K562 (cell line): ENCODE results near the gene MOXD1. TPM values are rescaled to one million over a fixed set of nuclear protein-coding genes. Genes with fewer than 3 reads are reported as not detected.

ENCODE experiments used
- ATAC-seq: fragments of 200-7000 bp; cut with Tn5 transposase; 3 replicates; pipeline ENCODE4 v1.9.1; 2020; ENCODE audit warnings: moderate library complexity
- BruUV-seq: library from RNA; stranded (reverse); fragments of 400-500 nt; replicated peaks from 2 replicates; lab custom pipeline; 2021; lab: Mats Ljungman, UMichigan
- CTCF ChIA-PET: fragments of 300-600 bp; formaldehyde crosslinking; extraction: SDS; loops from one replicate; lab custom pipeline; 2021; ENCODE audit warnings: low intra/inter-chr PET ratio; lab: Yijun Ruan, JAX
- POLR2A ChIA-PET: fragments of 300-600, 350-650 bp; sonication (Branson Sonifier 250); formaldehyde crosslinking; extraction: SDS; loops from one replicate; lab custom pipeline; 2021; ENCODE audit warnings: antibody characterized with exemption, inconsistent platforms; lab: Yijun Ruan, JAX
- DNase-seq, 4 experiments: peaks; one replicate each; pipeline versions ENCODE4 v3.0.0 to v3.0.0-alpha.2; 2011 to 2018; ENCODE audit warnings: low spot score in 3 of 4, mixed read lengths in 3 of 4; ENCODE audit errors: extremely low read depth in 1 of 4
- FAIRE-seq: peaks from 2 replicates; lab custom pipeline; 2011; peaks lifted over from hg19 to GRCh38; lab: Jason Lieb, UNC
- H2AFZ ChIP-seq: 2 replicates; pipeline ENCODE4 v1.6.0; 2011; ENCODE audit warnings: low read depth, low read length, control low read depth, inconsistent platforms
- H3K27ac ChIP-seq: fragments of 200-600 bp; 3 replicates; pipeline ENCODE4 v1.8.0; 2011; ENCODE audit warnings: low read depth, mild to moderate bottlenecking, control low read depth, inconsistent platforms, low read length, moderate library complexity, mixed read lengths; ENCODE audit errors: extremely low read depth
- H3K27me3 ChIP-seq, 2 experiments: fragments of 300-600 bp in 1 of 2; 2 replicates in 1 of 2; 3 replicates in 1 of 2; pipeline versions ENCODE4 v1.6.0 to v1.8.0; 2011; ENCODE audit warnings: inconsistent platforms in 2 of 2, low read length in 2 of 2, mild to moderate bottlenecking in 1 of 2, mixed read lengths in 1 of 2, moderate library complexity in 1 of 2; ENCODE audit not compliant: control insufficient read depth in 2 of 2, insufficient read depth in 2 of 2
- H3K36me3 ChIP-seq: fragments of 300-600 bp; 3 replicates; pipeline ENCODE4 v1.8.0; 2011; ENCODE audit warnings: mild to moderate bottlenecking, low read length, inconsistent platforms; ENCODE audit not compliant: control insufficient read depth, insufficient read depth
- H3K4me1 ChIP-seq, 2 experiments: fragments of 200-600 bp in 1 of 2; replicated peaks in 1 of 2; 2 replicates in 1 of 2; 3 replicates in 1 of 2; pipeline versions ENCODE4 v1.5.1 to v1.8.0; 2011; ENCODE audit warnings: inconsistent platforms in 2 of 2, low read length in 2 of 2, mild to moderate bottlenecking in 1 of 2, mixed read lengths in 1 of 2, moderate library complexity in 1 of 2; ENCODE audit not compliant: control insufficient read depth in 2 of 2, insufficient read depth in 2 of 2
- H3K4me2 ChIP-seq: 2 replicates; pipeline ENCODE4 v1.6.1; 2011; ENCODE audit warnings: low read length, control low read depth, inconsistent platforms, mixed read lengths; ENCODE audit not compliant: insufficient read depth
- H3K4me3 ChIP-seq: fragments of 200-600 bp; sonication (generic), shearing (Covaris generic); 2 replicates; pipeline ENCODE4 v1.5.1; 2016; ENCODE audit warnings: control low read depth, inconsistent platforms
- H3K79me2 ChIP-seq: fragments of 200-600 bp; 3 replicates; pipeline ENCODE4 v1.8.0; 2011; ENCODE audit warnings: low read length, inconsistent platforms; ENCODE audit not compliant: control insufficient read depth, insufficient read depth
- H3K9ac ChIP-seq, 2 experiments: 2 replicates each; pipeline versions ENCODE4 v1.6.0 to v1.6.1; 2011; ENCODE audit warnings: low read depth in 2 of 2, low read length in 2 of 2, control low read depth in 1 of 2, inconsistent platforms in 1 of 2, mild to moderate bottlenecking in 1 of 2, mixed read lengths in 1 of 2; ENCODE audit not compliant: insufficient read depth in 1 of 2
- H3K9me1 ChIP-seq: one replicate; pipeline ENCODE4 v1.6.0; 2011; ENCODE audit warnings: inconsistent platforms, mild to moderate bottlenecking, low read length, moderate library complexity; ENCODE audit not compliant: control insufficient read depth, insufficient read depth
- H3K9me3 ChIP-seq: replicated peaks from 2 replicates; pipeline ENCODE4 v1.5.1; 2011; ENCODE audit warnings: low read depth, low read length, inconsistent platforms; ENCODE audit not compliant: control insufficient read depth, insufficient read depth
- H4K20me1 ChIP-seq: replicated peaks from 2 replicates; pipeline ENCODE4 v1.6.1; 2011; ENCODE audit warnings: low read length, inconsistent platforms, mixed read lengths; ENCODE audit not compliant: control insufficient read depth, insufficient read depth
- ARID1B ChIP-seq: fragments of 450-650 bp; IDR thresholded peaks from 2 replicates; pipeline ENCODE4 v1.6.1; 2016; ENCODE audit warnings: antibody characterized with exemption, mild to moderate bottlenecking, inconsistent platforms
- ARID2 ChIP-seq: fragments of 450-650 bp; IDR thresholded peaks from 2 replicates; pipeline ENCODE4 v1.6.1; 2017; ENCODE audit warnings: antibody characterized with exemption, mild to moderate bottlenecking
- BHLHE40 ChIP-seq: IDR thresholded peaks from 2 replicates; pipeline ENCODE4 v1.6.1; 2011; ENCODE audit warnings: low read length, improper control_type of control experiment
- MCM7 ChIP-seq, 2 experiments: fragments of 450-650 bp; IDR thresholded peaks; 2 replicates each; pipeline ENCODE4 v1.6.1; 2016 to 2018
- NR2C2 ChIP-seq, 2 experiments: fragments of 200-800 bp in 1 of 2; sonication (Bioruptor generic) in 1 of 2; sonication (generic) in 1 of 2; formaldehyde crosslinking in 1 of 2; IDR thresholded peaks; 2 replicates each; pipeline versions ENCODE4 v1.6.1 to v1.8.0; 2016 to 2022; ENCODE audit warnings: mild to moderate bottlenecking in 1 of 2, missing compliant biosample characterization in 1 of 2, missing genetic modification characterization in 1 of 2, missing genetic modification reagents in 1 of 2
- PCBP1 ChIP-seq: fragments of 200-400 bp; formaldehyde crosslinking; IDR thresholded peaks from 2 replicates; pipeline ENCODE4 v1.6.1; 2018; ENCODE audit warnings: mild to moderate bottlenecking, low read depth, low read length; ENCODE audit not compliant: poor library complexity, severe bottlenecking
- POLR2AphosphoS5 ChIP-seq: IDR thresholded peaks from 2 replicates; pipeline ENCODE4 v1.6.1; 2011; ENCODE audit warnings: mild to moderate bottlenecking, low read depth, low read length, moderate library complexity; ENCODE audit not compliant: control insufficient read depth, insufficient read depth
- RBFOX2 ChIP-seq: fragments of 200-400 bp; formaldehyde crosslinking; IDR thresholded peaks from 2 replicates; pipeline ENCODE4 v1.6.1; 2017; ENCODE audit warnings: low read depth, mild to moderate bottlenecking, low read length, moderate library complexity
- RCOR1 ChIP-seq, 2 experiments: IDR thresholded peaks; 2 replicates each; pipeline ENCODE4 v1.6.1; 2012; ENCODE audit warnings: low read depth in 2 of 2, low read length in 2 of 2, borderline replicate concordance in 1 of 2, improper control_type of control experiment in 1 of 2
- SREBF2 ChIP-seq: sonication (generic); formaldehyde crosslinking; IDR thresholded peaks from 2 replicates; pipeline ENCODE4 v1.4.0; 2020; ENCODE audit warnings: mild to moderate bottlenecking, missing genetic modification reagents
- SRSF3 ChIP-seq: fragments of 200-400 bp; formaldehyde crosslinking; IDR thresholded peaks from 2 replicates; pipeline ENCODE4 v1.6.1; 2016; ENCODE audit warnings: mild to moderate bottlenecking, low read length, moderate library complexity; ENCODE audit not compliant: insufficient read depth
- TARDBP ChIP-seq: fragments of 450-650 bp; IDR thresholded peaks from 2 replicates; pipeline ENCODE4 v1.6.1; 2016
- U2AF2 ChIP-seq: fragments of 200-400 bp; formaldehyde crosslinking; optimal IDR thresholded peaks from 2 replicates; pipeline ENCODE3; 2017; ENCODE audit warnings: low read depth, mild to moderate bottlenecking, low read length
- ZBTB17 ChIP-seq: fragments of 450-650 bp; formaldehyde crosslinking; IDR thresholded peaks from 2 replicates; pipeline ENCODE4 v1.4.0; 2020; ENCODE audit warnings: mild to moderate bottlenecking
- ZNF3 ChIP-seq: fragments of 250-450 bp; sonication (Bioruptor Pico); IDR thresholded peaks from 2 replicates; pipeline ENCODE4 v1.5.0; 2021; ENCODE audit warnings: mild to moderate bottlenecking, moderate library complexity
- ZNF431 ChIP-seq: sonication (generic); formaldehyde crosslinking; IDR thresholded peaks from 2 replicates; pipeline ENCODE4 v1.8.0; 2022; ENCODE audit warnings: mild to moderate bottlenecking, missing genetic modification reagents
- ZNF561 ChIP-seq: fragments of 450-650 bp; formaldehyde crosslinking; conservative IDR thresholded peaks from 2 replicates; pipeline ENCODE4 v1.4.0; 2020; ENCODE audit warnings: mild to moderate bottlenecking, moderate library complexity
- ZNF75A ChIP-seq: fragments of 450-650 bp; formaldehyde crosslinking; IDR thresholded peaks from 2 replicates; pipeline ENCODE4 v1.4.0; 2020; ENCODE audit warnings: mild to moderate bottlenecking
- WGBS: fragments of 100-300 bp; shearing (Covaris generic); methylation state at CpG from one replicate; pipeline ENCODE4 v1.1.6; 2016; ENCODE audit warnings: low coverage, mixed read lengths; ENCODE audit not compliant: insufficient coverage; ENCODE audit errors: missing lambda C conversion rate; 5-methylcytosine and 5-hydroxymethylcytosine counted together
- in situ Hi-C: fragments of 300-500 bp; cut with MboI; formaldehyde crosslinking; loops from 4 replicates; pipeline ENCODE4 v1.15.0; 2018; ENCODE audit warnings: inconsistent platforms, mixed read lengths
- intact Hi-C: fragments of 100-400 bp; cut with micrococcal nuclease; formaldehyde crosslinking; loops from 2 replicates; pipeline ENCODE4 v1.14.2; 2022
- polyA plus RNA-seq, 8 experiments: library from polyadenylated mRNA; depleted of rRNA in 4 of 8; stranded (reverse) in 5 of 8; unstranded in 3 of 8; fragments of >200 nt; fragmentation: Nextera tagmentation in 2 of 8; fragmentation: Illumina TruSeq in 1 of 8; extraction: Ambion mirVana in 2 of 8; extraction: Trizol in 1 of 8; gene quantifications; 2 replicates each; pipeline versions ENCODE4 v1.2.1 to v1.2.3, GENCODE V29; 2011 to 2014; ENCODE audit warnings: inconsistent platforms in 1 of 8, missing spikeins in 1 of 8
- total RNA-seq, 7 experiments: library from RNA; depleted of rRNA in 6 of 7; stranded (reverse); fragments of >200 nt in 6 of 7; fragmentation: Illumina TruSeq in 2 of 7; extraction: Trizol in 2 of 7; gene quantifications; 2 replicates each; pipeline versions ENCODE4 v1.2.1 to v1.2.3, GENCODE V29; 2011 to 2021; ENCODE audit warnings: low replicate concordance in 1 of 7
- TF ChIP-seq, protein P1 (sequence below), 3 experiments: fragments of 200-800 bp in 1 of 3; fragments of 250-450 bp in 1 of 3; fragments of 450-650 bp in 1 of 3; sonication (Bioruptor Pico) in 1 of 3; sonication (Bioruptor generic) in 1 of 3; formaldehyde crosslinking in 1 of 3; IDR thresholded peaks; 2 replicates each; pipeline versions ENCODE4 v1.6.1 to v1.8.0; 2016 to 2022; ENCODE audit warnings: mild to moderate bottlenecking in 2 of 3, missing genetic modification characterization in 2 of 3, missing compliant biosample characterization in 1 of 3, moderate library complexity in 1 of 3

The MOXD1 gene
- total and polyA plus RNA-seq, 9 of the 15 experiments (the other 6 are each of a cell fraction or from before 2014, with no cell fraction given), result not detected

DNA sequence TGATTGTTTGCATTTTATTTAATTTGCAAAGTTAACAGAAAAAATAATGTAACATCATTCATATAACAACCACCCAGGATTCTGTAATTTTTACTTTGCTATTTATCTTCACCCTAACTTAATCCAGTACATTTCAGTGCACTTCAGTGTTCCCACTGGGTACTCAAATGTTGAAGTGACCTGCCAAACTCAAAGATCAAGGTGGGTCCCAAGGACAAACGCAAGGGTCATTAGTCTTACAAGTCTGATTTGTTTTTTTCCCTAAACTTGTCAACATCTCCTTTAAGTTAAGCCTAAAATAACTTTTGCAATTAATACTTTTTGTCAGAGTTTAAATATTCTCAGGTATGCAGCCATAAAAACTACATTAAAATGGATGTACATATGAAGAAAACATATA is 53.0 kb downstream of the MOXD1 start:
- Histone ChIP-seq H3K4me3 (no peak overlapping the region), H4K20me1 (no peaks in the 10 kb centered on the region), H2AFZ (no peak overlapping the region), H3K4me2 (no peak overlapping the region), H3K9ac (no peak overlapping the region), H3K4me1 (no peaks in the 10 kb centered on the region), H3K79me2 (no peaks in the 10 kb centered on the region), H3K36me3 (no peaks in the 10 kb centered on the region), H3K27me3 (no peaks in the 10 kb centered on the region)
- intact Hi-C loops (no loop called here), in situ Hi-C loops (no loop called here)
- BruUV-seq, result no TSS peak
- DNase-seq (no peak), FAIRE-seq (no peak), ATAC-seq (no peak)
- WGBS, result 0% methylated on average over 1 of the region's 1 CpG
- POLR2A ChIA-PET, result no interaction called here
- TF ChIP-seq SRSF3, result no peak
- TF ChIP-seq ARID1B, result no peak
- TF ChIP-seq, protein P1, sequence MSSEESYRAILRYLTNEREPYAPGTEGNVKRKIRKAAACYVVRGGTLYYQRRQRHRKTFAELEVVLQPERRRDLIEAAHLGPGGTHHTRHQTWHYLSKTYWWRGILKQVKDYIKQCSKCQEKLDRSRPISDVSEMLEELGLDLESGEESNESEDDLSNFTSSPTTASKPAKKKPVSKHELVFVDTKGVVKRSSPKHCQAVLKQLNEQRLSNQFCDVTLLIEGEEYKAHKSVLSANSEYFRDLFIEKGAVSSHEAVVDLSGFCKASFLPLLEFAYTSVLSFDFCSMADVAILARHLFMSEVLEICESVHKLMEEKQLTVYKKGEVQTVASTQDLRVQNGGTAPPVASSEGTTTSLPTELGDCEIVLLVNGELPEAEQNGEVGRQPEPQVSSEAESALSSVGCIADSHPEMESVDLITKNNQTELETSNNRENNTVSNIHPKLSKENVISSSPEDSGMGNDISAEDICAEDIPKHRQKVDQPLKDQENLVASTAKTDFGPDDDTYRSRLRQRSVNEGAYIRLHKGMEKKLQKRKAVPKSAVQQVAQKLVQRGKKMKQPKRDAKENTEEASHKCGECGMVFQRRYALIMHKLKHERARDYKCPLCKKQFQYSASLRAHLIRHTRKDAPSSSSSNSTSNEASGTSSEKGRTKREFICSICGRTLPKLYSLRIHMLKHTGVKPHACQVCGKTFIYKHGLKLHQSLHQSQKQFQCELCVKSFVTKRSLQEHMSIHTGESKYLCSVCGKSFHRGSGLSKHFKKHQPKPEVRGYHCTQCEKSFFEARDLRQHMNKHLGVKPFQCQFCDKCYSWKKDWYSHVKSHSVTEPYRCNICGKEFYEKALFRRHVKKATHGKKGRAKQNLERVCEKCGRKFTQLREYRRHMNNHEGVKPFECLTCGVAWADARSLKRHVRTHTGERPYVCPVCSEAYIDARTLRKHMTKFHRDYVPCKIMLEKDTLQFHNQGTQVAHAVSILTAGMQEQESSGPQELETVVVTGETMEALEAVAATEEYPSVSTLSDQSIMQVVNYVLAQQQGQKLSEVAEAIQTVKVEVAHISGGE (CRISPR knock-in tag; IDR thresholded peaks at IDR 0.05), result no peak
- TF ChIP-seq SREBF2 (CRISPR knock-in tag), result no peak
- no peak for TF ChIP-seq TARDBP
- no peak for TF ChIP-seq ZNF561 (CRISPR knock-in tag)
- no peak for TF ChIP-seq RBFOX2
- TF ChIP-seq POLR2AphosphoS5, result no peak
- no peak for TF ChIP-seq BHLHE40
- no peak for TF ChIP-seq RCOR1 (IDR thresholded peaks at IDR 0.05; ENCODE audit: borderline replicate concordance in 1 of 2, low read depth in 2 of 2, low read length in 2 of 2)
- no peak for TF ChIP-seq ZBTB17
- TF ChIP-seq U2AF2, result no peak
- TF ChIP-seq NR2C2 (CRISPR knock-in tag; IDR thresholded peaks at IDR 0.05), result no peak
- TF ChIP-seq NR2C2 (tag; IDR thresholded peaks at IDR 0.05), result no peak
- TF ChIP-seq MCM7 (IDR thresholded peaks at IDR 0.05), result no peak
- TF ChIP-seq PCBP1, result no peak
- TF ChIP-seq ZNF3 (CRISPR knock-in tag), result no peak
- no peak for TF ChIP-seq ARID2
- no peak for TF ChIP-seq ZNF75A (CRISPR knock-in tag)
- no peak for TF ChIP-seq ZNF431
- TF ChIP-seq, all 486 proteins: peak for 0
- Histone ChIP-seq H3K9me1 (no peaks in the 10 kb centered on the region), H3K9me3 (no peaks in the 10 kb centered on the region), H3K27ac (no peak overlapping the region)
- CTCF ChIA-PET, result no interaction called here
